ENCODE results near the gene PPP2R2C. TPM values are rescaled to one million over a fixed set of nuclear protein-coding genes. Genes with fewer than 3 reads are reported as not detected.

The PPP2R2C gene
- total and polyA plus RNA-seq, 2 experiments from 2014 or later = 1.3 to 9.2 TPM

GRCh38 chr4:6439120-6439762, 33.2 kb downstream of the PPP2R2C start (continued):
- TF ChIP-seq EZH2 (IDR thresholded peaks at IDR 0.05; ENCODE audit: low read depth, unreplicated experiment) = no peak
- TF ChIP-seq STAT1 (IDR thresholded peaks at IDR 0.05; ENCODE audit: unreplicated experiment) = no peak

GRCh38 chr4:6437826-6438238, 34.6 kb downstream of the PPP2R2C start:
- Histone ChIP-seq H3K36me3 (ENCODE audit: insufficient read depth) (no peaks in the 10 kb centered on the region), H3K4me3 (no peak overlapping the region), H3K4me1 (ENCODE audit: insufficient read depth) (no peaks in the 10 kb centered on the region), H2AFZ (no peak overlapping the region), H3K79me2 (replicated peaks; ENCODE audit: insufficient read depth) (no peaks in the 10 kb centered on the region), H3K9me2 (ENCODE audit: insufficient read depth) (no peaks in the 10 kb centered on the region), H3F3A (replicated peaks; ENCODE audit: low read depth) (no peaks in the 10 kb centered on the region), H3K4me2 (no peak overlapping the region), H3K27me3 (ENCODE audit: insufficient read depth) (no peaks in the 10 kb centered on the region), H3K27ac (ENCODE audit: low read depth) (no peak overlapping the region), H4K20me1 (replicated peaks; ENCODE audit: insufficient read depth) (no peaks in the 10 kb centered on the region)
- no peaks in the 10 kb centered on the region for H3K36me3 Mint-ChIP-seq (ENCODE audit: low read depth)
- ATAC-seq = no peak
- H3K9me3 Mint-ChIP-seq = peaks cover 27% of the 10 kb centered on the region
- no peak overlapping the region for H3K27ac Mint-ChIP-seq
- DNase-seq (ENCODE audit: low spot score) = no peak
- no peak for TF ChIP-seq ZNF114 (CRISPR knock-in tag; IDR thresholded peaks at IDR 0.05)
- no peak for TF ChIP-seq STAT1 (IDR thresholded peaks at IDR 0.05; ENCODE audit: unreplicated experiment)
- no peak for TF ChIP-seq EZH2 (IDR thresholded peaks at IDR 0.05; ENCODE audit: low read depth, unreplicated experiment)
- TF ChIP-seq JUNB (IDR thresholded peaks at IDR 0.05; ENCODE audit: unreplicated experiment) = no peak
- TF ChIP-seq CREB1 (CRISPR knock-in tag; IDR thresholded peaks at IDR 0.05; ENCODE audit: low read depth) = no peak
- TF ChIP-seq ETS1 (IDR thresholded peaks at IDR 0.05) = no peak
- no peak for TF ChIP-seq ZNF462 (CRISPR knock-in tag; IDR thresholded peaks at IDR 0.05)
- TF ChIP-seq ZNF331 (CRISPR knock-in tag; IDR thresholded peaks at IDR 0.05; ENCODE audit: low read depth) = no peak
- H3K4me1 Mint-ChIP-seq = no peaks in the 10 kb centered on the region
- H3K4me3 Mint-ChIP-seq = no peak overlapping the region
- H3K27me3 Mint-ChIP-seq (ENCODE audit: insufficient read depth, low read depth, poor library complexity) = peaks cover 2% of the 10 kb centered on the region

All from GM23338 (cell line).